Omental fat pad (tissue), 4 donors: Measurements from ENCODE around the gene KCNJ3. TPM values are rescaled to one million over a fixed set of nuclear protein-coding genes. Genes with fewer than 3 reads are reported as not detected.

Experiments used
- ATAC-seq: fragments of 150-250 bp; one replicate; pipeline ENCODE4 v1.9.1; 2016; ENCODE audit warnings: mild to moderate bottlenecking, moderate library complexity; ENCODE audit not compliant: low FRiP score
- DNase-seq: peaks from one replicate; pipeline ENCODE4 v3.0.0-alpha.2; 2019; ENCODE audit warnings: low spot score
- total RNA-seq, 4 donors: library from RNA; depleted of rRNA; stranded (reverse); fragments of >200 nt; gene quantifications; one replicate each; pipeline ENCODE4 v1.1.0, GENCODE V29; 2016
- TF ChIP-seq, protein P1 (sequence below), 3 donors: fragments of 450-650 bp; IDR thresholded peaks; one replicate each; pipeline ENCODE4 v1.5.1; 2016 to 2017; ENCODE audit warnings: antibody characterized with exemption in 3 of 3, mild to moderate bottlenecking in 3 of 3, moderate library complexity in 2 of 3

KCNJ3 gene
- total RNA-seq, 4 donors from 2014 or later, result not detected

DNA sequence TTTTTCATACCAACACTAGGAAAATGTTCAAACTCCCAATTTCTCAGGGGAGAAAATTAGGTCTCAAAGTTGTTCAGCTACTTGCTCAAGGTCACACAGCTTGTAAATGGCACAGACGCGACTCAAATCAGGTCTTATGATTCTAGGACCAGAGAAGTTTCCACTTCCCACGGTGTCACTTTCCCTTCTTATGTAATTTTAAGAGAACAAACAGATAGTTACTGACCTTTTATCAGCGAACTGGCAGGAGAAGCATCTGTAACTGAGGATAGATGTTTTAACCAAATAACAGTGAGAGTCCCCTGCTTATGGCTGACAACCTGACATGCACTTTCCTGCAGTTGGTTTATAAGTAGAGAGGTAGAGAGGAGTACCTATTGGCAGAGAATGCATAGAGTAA is 2.1 kb upstream of the KCNJ3 start:
- ATAC-seq (no peak), DNase-seq (no peak)
- TF ChIP-seq, protein P1, sequence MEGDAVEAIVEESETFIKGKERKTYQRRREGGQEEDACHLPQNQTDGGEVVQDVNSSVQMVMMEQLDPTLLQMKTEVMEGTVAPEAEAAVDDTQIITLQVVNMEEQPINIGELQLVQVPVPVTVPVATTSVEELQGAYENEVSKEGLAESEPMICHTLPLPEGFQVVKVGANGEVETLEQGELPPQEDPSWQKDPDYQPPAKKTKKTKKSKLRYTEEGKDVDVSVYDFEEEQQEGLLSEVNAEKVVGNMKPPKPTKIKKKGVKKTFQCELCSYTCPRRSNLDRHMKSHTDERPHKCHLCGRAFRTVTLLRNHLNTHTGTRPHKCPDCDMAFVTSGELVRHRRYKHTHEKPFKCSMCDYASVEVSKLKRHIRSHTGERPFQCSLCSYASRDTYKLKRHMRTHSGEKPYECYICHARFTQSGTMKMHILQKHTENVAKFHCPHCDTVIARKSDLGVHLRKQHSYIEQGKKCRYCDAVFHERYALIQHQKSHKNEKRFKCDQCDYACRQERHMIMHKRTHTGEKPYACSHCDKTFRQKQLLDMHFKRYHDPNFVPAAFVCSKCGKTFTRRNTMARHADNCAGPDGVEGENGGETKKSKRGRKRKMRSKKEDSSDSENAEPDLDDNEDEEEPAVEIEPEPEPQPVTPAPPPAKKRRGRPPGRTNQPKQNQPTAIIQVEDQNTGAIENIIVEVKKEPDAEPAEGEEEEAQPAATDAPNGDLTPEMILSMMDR (IDR thresholded peaks at IDR 0.05), result no peak

DNA sequence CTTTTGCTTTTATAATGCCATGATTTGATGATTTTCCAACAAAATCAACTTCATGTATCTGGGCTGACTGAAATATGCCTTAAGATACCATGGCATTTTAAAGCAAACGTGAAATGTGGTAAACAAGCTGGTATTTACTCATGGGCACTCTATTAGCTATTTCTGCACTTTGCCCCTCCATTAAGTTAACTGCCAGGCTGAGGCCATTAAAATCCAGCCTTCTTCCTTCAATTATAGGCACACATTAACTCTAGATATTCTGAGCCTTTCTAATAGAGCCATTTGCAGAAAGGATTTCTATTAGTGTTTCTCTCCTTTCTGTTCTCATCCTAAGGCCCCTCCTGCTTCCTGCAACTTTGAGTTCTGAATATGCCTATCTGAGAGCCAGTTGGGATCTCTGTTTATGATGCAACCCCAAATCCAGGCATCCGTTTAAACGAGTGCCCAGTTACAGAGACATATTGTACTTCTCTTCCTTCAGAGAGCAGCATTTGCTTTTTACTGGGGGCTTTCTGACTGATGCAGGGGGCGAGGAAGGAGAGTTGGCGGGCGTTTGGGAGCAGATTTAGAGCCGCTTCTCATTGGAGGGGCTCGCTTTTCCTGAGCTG is 1.6 kb upstream of the KCNJ3 start:
- TF ChIP-seq, protein P1 (IDR thresholded peaks at IDR 0.05), result no peak
- DNase-seq (no peak), ATAC-seq (no peak)

DNA sequence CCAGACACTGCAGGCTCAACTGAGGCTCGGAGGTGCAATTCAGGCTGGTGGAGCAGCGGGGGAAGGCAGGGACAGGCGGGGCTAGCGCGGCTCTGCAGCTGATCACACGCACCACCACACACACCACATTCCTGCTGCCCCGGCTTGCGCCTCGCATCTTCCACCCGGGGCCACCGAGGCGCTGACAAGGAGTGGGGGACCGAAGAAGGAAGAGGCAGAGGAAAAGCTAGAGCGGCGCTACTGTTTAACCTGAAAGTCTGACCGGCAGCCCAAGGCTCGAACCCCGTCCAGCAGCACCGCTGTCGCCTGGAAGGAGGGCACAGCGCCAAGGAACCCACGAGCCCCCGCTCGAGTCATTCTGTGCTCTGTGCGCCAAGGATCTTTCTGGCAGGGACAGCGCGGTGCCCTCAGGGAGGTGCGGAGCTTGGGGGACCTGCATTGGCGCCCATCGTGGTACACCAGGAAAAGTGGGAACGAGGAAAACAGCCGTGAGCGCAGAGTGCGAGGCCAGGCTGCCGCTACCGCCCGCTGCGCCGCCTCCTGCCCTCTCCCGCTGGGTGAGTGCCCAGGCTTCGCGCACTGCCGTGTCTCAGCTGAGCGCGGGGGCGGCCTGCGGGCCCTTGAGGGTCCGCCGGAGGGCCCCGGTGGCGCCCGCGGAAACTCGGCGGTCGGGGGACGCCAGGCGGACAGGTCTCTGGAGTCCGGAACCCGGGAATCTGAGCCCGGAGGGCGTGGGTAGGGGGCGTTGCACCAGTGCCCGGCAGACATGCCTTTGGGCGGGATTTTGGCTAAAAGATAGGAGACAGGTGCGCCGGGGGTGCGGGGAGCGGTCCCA is 860 bp upstream of the KCNJ3 start:
- DNase-seq (no peak), ATAC-seq (peak; percentile 24)
- TF ChIP-seq, protein P1 (IDR thresholded peaks at IDR 0.05), result no peak

DNA sequence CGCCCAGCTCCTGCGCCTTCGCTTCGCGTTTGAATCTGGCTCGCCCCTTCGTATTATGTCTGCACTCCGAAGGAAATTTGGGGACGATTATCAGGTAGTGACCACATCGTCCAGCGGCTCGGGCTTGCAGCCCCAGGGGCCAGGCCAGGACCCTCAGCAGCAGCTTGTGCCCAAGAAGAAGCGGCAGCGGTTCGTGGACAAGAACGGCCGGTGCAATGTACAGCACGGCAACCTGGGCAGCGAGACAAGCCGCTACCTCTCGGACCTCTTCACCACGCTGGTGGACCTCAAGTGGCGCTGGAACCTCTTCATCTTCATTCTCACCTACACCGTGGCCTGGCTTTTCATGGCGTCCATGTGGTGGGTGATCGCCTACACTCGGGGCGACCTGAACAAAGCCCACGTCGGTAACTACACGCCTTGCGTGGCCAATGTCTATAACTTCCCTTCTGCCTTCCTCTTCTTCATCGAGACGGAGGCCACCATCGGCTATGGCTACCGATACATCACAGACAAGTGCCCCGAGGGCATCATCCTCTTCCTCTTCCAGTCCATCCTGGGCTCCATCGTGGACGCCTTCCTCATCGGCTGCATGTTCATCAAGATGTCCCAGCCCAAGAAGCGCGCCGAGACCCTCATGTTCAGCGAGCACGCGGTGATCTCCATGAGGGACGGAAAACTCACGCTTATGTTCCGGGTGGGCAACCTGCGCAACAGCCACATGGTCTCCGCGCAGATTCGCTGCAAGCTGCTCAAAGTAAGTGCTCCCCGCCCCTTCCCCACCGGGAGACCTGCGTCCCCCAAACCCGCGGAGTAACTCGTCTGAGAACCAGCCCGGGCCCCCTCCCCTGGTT is 453 bp downstream of the KCNJ3 start:
- ATAC-seq (no peak), DNase-seq (no peak)
- TF ChIP-seq, protein P1 (IDR thresholded peaks at IDR 0.05), result no peak

DNA sequence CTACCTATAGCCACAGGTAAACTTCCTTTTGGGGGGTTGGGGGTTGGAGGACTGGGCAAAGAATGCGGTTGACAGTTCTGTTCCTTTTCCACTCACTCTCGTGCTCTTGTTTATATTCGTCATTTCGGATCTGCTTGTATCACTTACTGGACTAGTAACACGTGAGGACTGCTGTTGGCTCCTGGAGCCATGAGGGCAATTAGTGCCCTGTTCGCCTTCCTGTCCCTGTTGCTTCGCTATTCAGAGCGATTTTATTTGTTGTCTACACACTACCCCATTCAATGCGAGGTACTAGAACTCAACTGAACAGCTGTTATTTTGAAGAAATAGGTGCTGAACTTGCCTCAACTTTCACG is 1.1 kb downstream of the KCNJ3 start:
- TF ChIP-seq, protein P1 (IDR thresholded peaks at IDR 0.05), result no peak
- DNase-seq, result no peak
- no peak for ATAC-seq

DNA sequence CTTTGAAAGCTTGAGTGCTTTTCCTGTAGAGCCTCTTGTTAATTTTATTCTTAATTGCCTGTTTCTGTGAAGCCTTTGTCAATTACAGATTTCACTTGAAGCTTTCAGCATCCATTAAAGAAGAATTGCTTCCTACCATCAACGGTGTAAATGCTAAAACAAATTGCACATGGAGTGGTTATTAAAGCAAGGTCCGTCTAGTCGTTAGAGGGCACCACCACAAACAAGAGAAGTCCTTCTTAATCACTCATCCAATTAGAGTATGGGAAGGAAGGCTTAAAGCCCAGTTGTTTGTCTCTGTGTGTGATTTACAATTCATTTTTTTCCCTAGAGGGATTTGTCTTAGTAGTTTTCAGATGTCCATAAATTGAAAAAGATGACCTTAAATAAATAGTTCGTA is 1.6 kb downstream of the KCNJ3 start:
- ATAC-seq (no peak), DNase-seq (no peak)
- TF ChIP-seq, protein P1 (IDR thresholded peaks at IDR 0.05), result no peak
